GM19099 (cell line): ENCODE data around the gene FRMPD4.

Experiments used
- POLR2A ChIP-seq: IDR thresholded peaks from 3 replicates; pipeline ENCODE4 v1.6.1; 2011; ENCODE audit warnings: low read depth; ENCODE audit not compliant: insufficient read length; ENCODE audit errors: extremely low read depth

FRMPD4 gene

DNA sequence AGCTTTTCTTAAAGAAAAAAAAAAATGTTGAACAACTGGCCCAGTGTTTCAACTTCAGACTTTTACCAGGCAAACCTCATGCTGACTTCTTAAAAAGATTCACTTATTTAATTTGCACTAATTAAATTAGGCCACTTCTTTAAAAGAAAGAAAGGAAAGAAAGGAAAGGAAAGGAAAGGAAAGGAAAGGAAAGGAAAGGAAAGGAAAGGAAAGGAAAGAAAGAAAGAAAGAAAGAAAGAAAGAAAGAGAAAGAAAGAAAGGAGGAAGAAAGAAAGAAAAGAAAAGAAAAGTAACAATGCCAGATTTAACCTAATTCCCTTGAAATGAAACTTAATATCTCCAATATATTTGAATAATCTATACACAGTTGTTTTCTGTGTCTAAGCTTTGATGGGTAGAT is 581.6 kb downstream of the FRMPD4 start:
- TF ChIP-seq POLR2A = no peak

- no peak for TF ChIP-seq POLR2A
Observed at GRCh38 chrX:12721042-12721441, 582.8 kb downstream of the FRMPD4 start.

DNA sequence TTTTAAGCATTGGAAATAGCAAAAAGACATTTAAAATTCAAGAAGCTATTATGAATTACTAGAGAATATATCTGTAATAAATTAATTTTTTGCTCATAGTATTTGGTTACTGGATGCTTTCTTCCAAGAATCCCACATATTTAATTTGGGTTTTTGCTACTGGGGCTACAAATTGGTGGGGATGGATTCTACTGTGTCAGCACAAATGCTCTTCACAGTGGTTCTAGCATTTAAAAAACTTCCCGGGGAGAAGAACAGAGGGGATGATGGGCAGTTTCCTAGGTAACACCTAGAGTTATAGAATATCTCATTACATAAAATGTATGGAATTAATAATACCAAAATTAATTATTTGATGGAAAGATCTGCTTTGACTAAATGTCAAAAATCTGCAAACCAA is 584.0 kb downstream of the FRMPD4 start:
- no peak for TF ChIP-seq POLR2A

GRCh38 chrX:12741416-12741815 is 603.1 kb downstream of the FRMPD4 start:
- TF ChIP-seq POLR2A = no peak

- no peak for TF ChIP-seq POLR2A
Observed at GRCh38 chrX:12747433-12747832, 609.2 kb downstream of the FRMPD4 start.

DNA sequence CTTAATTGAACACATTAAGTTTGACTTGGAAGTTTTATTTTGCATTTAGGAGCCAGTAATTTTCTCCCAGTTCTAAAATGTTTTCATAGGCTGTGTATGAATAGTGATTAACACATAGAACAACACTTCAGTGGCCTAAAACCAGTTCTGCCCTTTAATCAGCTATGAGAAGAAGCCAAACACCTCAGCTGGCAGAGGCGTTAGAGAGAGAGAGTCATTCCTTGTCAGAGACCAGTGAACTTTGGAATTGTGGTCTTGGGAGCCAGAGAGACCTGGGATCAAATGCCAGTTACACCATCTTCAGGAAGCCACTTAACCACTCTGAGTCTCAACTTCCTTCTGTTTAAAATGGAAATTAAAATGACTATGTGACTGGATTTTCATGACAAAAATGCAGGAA is 613.6 kb downstream of the FRMPD4 start:
- no peak for TF ChIP-seq POLR2A

DNA sequence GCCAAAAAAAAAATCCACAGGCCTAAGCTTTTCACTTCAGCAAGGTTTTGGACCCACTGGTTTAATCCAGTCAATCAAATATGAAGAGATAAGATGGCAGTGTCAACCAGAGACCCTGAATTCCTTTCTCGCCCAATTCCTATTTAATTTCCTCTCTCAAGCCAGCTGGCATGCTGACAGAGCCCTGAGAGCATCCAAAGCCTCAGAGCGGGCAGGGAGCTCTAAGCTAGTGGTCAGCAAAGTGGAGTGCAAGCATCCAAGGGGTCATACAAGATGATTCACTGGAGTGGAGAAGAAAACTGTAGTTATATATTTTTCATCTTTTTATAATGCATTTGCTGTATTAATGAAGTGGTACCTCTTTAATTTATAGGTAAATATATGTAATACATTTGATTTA is 615.1 kb downstream of the FRMPD4 start:
- no peak for TF ChIP-seq POLR2A

- no peak for TF ChIP-seq POLR2A
Observed at GRCh38 chrX:12758291-12758690, 620.0 kb downstream of the FRMPD4 start.

DNA sequence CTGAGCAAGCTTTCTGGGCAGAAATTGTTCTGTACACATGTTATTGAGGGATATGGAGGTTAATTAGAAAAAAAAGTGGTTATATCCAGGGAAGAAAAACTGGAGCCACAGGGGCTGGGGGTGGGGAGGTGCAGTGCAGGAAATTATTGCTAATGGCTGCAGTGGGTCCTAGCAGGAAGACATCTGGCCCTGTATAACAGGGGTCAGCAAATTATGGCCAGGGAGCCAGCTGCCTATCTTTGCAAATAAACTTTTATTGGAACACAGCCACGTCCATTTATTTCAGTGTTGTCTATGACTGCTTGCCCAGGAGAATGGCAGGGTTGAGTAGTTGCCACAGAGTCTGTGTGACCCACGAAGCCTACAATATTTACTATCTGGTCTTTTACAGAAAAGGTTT is 629.6 kb downstream of the FRMPD4 start:
- TF ChIP-seq POLR2A = no peak

- no peak for TF ChIP-seq POLR2A
Observed at GRCh38 chrX:12768491-12768890, 630.2 kb downstream of the FRMPD4 start.

GRCh38 chrX:12770440-12770839 is 632.2 kb downstream of the FRMPD4 start:
- no peak for TF ChIP-seq POLR2A

GRCh38 chrX:12771445-12772069 is 633.3 kb downstream of the FRMPD4 start:
- no peak for TF ChIP-seq POLR2A
